Mucosa of rectum (tissue), 2 donors: ENCODE results near the gene MAP3K3.

Experiments used
- H3K27ac ChIP-seq, 2 donors: one replicate each; pipeline ENCODE4 v1.7.0; 2013; ENCODE audit warnings: inconsistent platforms in 2 of 2, low read depth in 2 of 2, low read length in 2 of 2
- H3K27me3 ChIP-seq, 2 donors: one replicate each; pipeline ENCODE4 v1.7.0; 2013; ENCODE audit warnings: low read length in 2 of 2; ENCODE audit not compliant: control insufficient read depth in 2 of 2, insufficient read depth in 2 of 2
- H3K36me3 ChIP-seq, 2 donors: one replicate each; pipeline ENCODE4 v1.7.0; 2013; ENCODE audit warnings: low read length in 2 of 2; ENCODE audit not compliant: control insufficient read depth in 2 of 2, insufficient read depth in 2 of 2
- H3K4me1 ChIP-seq, 2 donors: one replicate each; pipeline ENCODE4 v1.7.0; 2013; ENCODE audit warnings: low read length in 2 of 2, mild to moderate bottlenecking in 1 of 2; ENCODE audit not compliant: control insufficient read depth in 2 of 2, insufficient read depth in 2 of 2
- H3K4me3 ChIP-seq, 2 donors: one replicate each; pipeline ENCODE4 v1.7.0; 2013; ENCODE audit warnings: low read length in 2 of 2
- H3K9ac ChIP-seq, 2 donors: one replicate each; pipeline ENCODE4 v1.7.0; 2013; ENCODE audit warnings: low read length in 2 of 2, low read depth in 1 of 2, mild to moderate bottlenecking in 1 of 2
- H3K9me3 ChIP-seq, 2 donors: one replicate each; pipeline ENCODE4 v1.7.0; 2013; ENCODE audit warnings: low read length in 2 of 2; ENCODE audit not compliant: control insufficient read depth in 2 of 2
- donor health status: healthy.
- donor health status: Normal muscosa, but diverticular disease.

The MAP3K3 gene

DNA sequence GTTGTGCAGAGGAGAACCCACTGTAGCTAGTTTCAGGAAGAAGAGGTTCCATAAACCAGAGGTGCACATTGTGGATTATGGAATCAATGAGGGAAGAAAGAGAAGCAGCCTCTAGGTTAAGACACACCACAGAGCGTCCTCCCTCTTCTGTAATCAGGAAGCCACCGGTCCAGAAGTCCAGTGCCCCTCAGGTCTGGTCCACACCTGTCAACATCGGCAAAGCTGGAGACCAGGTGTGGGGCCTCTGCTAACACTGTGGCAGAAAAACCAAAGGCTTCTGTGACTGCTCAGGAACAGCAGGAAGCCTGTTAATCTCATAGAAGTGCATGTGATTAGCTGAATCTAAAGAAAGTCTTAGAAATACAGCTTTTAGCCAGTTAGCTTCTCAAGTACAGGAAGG lies 54.4 kb downstream of the MAP3K3 start:
- Histone ChIP-seq H3K9ac (no peak overlapping the region), H3K9me3 (no peaks in the 10 kb centered on the region), H3K36me3 (peaks cover 3 to 9% of the 10 kb centered on the region in 2 donors)

GRCh38 chr17:63679214-63679613 lies 57.0 kb downstream of the MAP3K3 start:
- Histone ChIP-seq H3K9me3 (no peaks in the 10 kb centered on the region), H3K9ac (no peak overlapping the region), H3K4me1 (peaks cover 19 to 24% of the 10 kb centered on the region in 2 donors), H3K27ac (no peak overlapping the region), H3K27me3 (no peaks in the 10 kb centered on the region), H3K36me3 (peaks cover 3 to 21% of the 10 kb centered on the region in 2 donors), H3K4me3 (no peak overlapping the region)

More for the DNA sequence above, 54.4 kb downstream of the MAP3K3 start:
- no peak overlapping the region for H3K4me3 ChIP-seq
- no peaks in the 10 kb centered on the region for H3K27me3 ChIP-seq
- peaks cover 19 to 24% of the 10 kb centered on the region in 2 donors for H3K4me1 ChIP-seq
- peak overlapping the region; percentile 77 to 81 for H3K27ac ChIP-seq

GRCh38 chr17:63680700-63681099 lies 58.5 kb downstream of the MAP3K3 start:
- Histone ChIP-seq H3K4me3 (no peak overlapping the region), H3K27ac (no peak overlapping the region), H3K27me3 (no peaks in the 10 kb centered on the region), H3K4me1 (peaks cover 10 to 12% of the 10 kb centered on the region in 2 donors), H3K9ac (no peak overlapping the region), H3K36me3 (peaks cover 8 to 22% of the 10 kb centered on the region in 2 donors), H3K9me3 (no peaks in the 10 kb centered on the region)

GRCh38 chr17:63681530-63681929 lies 59.3 kb downstream of the MAP3K3 start:
- H3K36me3 ChIP-seq, result peaks cover 8 to 26% of the 10 kb centered on the region in 2 donors
- no peaks in the 10 kb centered on the region for H3K27me3 ChIP-seq
- H3K4me1 ChIP-seq, result peaks cover 3 to 4% of the 10 kb centered on the region in 2 donors
- H3K4me3 ChIP-seq, result no peak overlapping the region
- H3K9ac ChIP-seq, result no peak overlapping the region
- no peak overlapping the region for H3K27ac ChIP-seq
- no peaks in the 10 kb centered on the region for H3K9me3 ChIP-seq

GRCh38 chr17:63682441-63682840 lies 60.2 kb downstream of the MAP3K3 start:
- Histone ChIP-seq H3K36me3 (peaks cover 8 to 23% of the 10 kb centered on the region in 2 donors), H3K27me3 (no peaks in the 10 kb centered on the region), H3K27ac (no peak overlapping the region), H3K9me3 (no peaks in the 10 kb centered on the region), H3K9ac (no peak overlapping the region), H3K4me3 (no peak overlapping the region), H3K4me1 (no peaks in the 10 kb centered on the region)

- no peak overlapping the region for H3K9ac ChIP-seq
- no peaks in the 10 kb centered on the region for H3K9me3 ChIP-seq
- H3K4me3 ChIP-seq, result no peak overlapping the region
- no peak overlapping the region for H3K27ac ChIP-seq
- H3K27me3 ChIP-seq, result no peaks in the 10 kb centered on the region
- H3K36me3 ChIP-seq, result peaks cover 10 to 22% of the 10 kb centered on the region in 2 donors
- no peaks in the 10 kb centered on the region for H3K4me1 ChIP-seq
Measured at GRCh38 chr17:63682981-63683380, 60.8 kb downstream of the MAP3K3 start.

GRCh38 chr17:63685041-63685440 lies 62.8 kb downstream of the MAP3K3 start:
- no peaks in the 10 kb centered on the region for H3K4me1 ChIP-seq
- no peaks in the 10 kb centered on the region for H3K27me3 ChIP-seq
- no peak overlapping the region for H3K9ac ChIP-seq
- H3K4me3 ChIP-seq, result no peak overlapping the region
- no peak overlapping the region for H3K27ac ChIP-seq
- H3K9me3 ChIP-seq, result no peaks in the 10 kb centered on the region
- H3K36me3 ChIP-seq, result peaks cover 28 to 40% of the 10 kb centered on the region in 2 donors

GRCh38 chr17:63685578-63685977 lies 63.4 kb downstream of the MAP3K3 start:
- Histone ChIP-seq H3K36me3 (peaks cover 33 to 43% of the 10 kb centered on the region in 2 donors), H3K4me1 (no peaks in the 10 kb centered on the region), H3K9me3 (no peaks in the 10 kb centered on the region), H3K27ac (no peak overlapping the region), H3K27me3 (no peaks in the 10 kb centered on the region), H3K9ac (no peak overlapping the region), H3K4me3 (no peak overlapping the region)

DNA sequence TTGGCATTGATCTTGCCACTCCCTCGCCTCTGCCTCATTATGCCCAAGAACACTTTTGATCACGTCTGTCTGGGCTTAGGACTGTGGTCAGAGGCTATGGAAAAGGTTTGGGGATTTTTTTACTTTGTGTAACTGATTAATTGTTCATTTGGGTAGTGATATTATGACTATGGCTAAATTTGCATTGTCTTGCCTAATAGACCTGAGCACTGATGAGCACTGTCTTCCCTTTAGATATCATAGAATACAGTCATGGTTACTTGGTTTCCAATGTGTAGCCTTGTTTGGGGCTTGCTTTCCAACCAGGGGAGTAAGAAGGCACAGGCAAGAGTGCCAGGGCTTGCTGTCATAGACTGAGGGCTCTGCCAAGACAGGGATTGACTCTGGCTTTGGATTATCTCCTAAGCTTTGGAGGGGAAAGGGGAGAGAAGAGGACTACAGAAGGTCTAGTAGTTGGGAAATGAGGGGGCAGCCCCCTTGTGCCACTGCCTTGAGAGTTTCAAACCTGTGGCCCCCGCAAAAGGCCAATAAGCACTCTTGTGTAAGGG lies 64.0 kb downstream of the MAP3K3 start:
- Histone ChIP-seq H3K27ac (no peak overlapping the region), H3K4me1 (no peaks in the 10 kb centered on the region), H3K4me3 (no peak overlapping the region), H3K36me3 (peaks cover 39 to 49% of the 10 kb centered on the region in 2 donors), H3K9me3 (no peaks in the 10 kb centered on the region), H3K27me3 (no peaks in the 10 kb centered on the region), H3K9ac (no peak overlapping the region)

DNA sequence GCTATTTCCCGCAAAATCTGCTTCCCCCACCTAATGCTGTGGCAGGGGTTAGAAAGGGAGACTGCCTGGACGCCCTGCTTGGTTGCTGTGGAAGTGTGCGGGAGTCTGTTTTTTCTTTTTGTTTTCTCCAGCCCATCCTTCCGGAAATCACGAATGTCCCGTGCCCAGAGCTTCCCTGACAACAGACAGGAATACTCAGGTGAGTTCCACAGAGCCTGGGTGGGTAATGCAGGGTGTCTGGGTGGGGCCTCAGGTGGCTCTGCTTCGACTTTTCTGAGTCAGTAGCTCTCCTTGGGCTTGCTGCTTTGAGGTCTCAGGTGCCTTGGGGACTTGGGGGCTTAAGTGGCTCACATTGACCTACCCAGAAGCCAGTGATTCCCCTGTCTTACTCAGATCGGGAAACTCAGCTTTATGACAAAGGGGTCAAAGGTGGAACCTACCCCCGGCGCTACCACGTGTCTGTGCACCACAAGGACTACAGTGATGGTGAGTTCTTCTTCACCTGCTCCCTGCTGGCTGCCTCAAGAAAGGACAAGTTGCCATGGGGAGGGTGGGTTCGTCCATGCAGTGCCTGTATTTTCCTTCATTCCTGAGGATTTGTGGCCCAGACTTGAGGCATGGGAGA lies 66.3 kb downstream of the MAP3K3 start:
- Histone ChIP-seq H3K9ac (no peak overlapping the region), H3K27me3 (no peaks in the 10 kb centered on the region), H3K4me1 (no peaks in the 10 kb centered on the region), H3K36me3 (peaks cover 55 to 61% of the 10 kb centered on the region in 2 donors), H3K4me3 (no peak overlapping the region), H3K9me3 (no peaks in the 10 kb centered on the region), H3K27ac (no peak overlapping the region)
